KMS-11 (cell line): ENCODE data around the gene GLIS1.

Experiments
- H2AFZ ChIP-seq: fragments of 200-600 bp; sonication (generic); 2 replicates; pipeline ENCODE4 v1.6.1; 2016; ENCODE audit warnings: antibody characterized with exemption, mixed run types, low read depth
- H3K27ac ChIP-seq: fragments of 200-600 bp; sonication (generic); 2 replicates; pipeline ENCODE4 v1.6.1; 2016; ENCODE audit warnings: mild to moderate bottlenecking, mixed run types
- H3K27me3 ChIP-seq: fragments of 200-600 bp; sonication (generic); 2 replicates; pipeline ENCODE4 v1.6.1; 2017; ENCODE audit warnings: mild to moderate bottlenecking, low read depth, mixed run types, moderate library complexity; ENCODE audit not compliant: insufficient read depth
- H3K36me3 ChIP-seq: fragments of 200-600 bp; sonication (generic); 2 replicates; pipeline ENCODE4 v1.6.1; 2017; ENCODE audit warnings: mild to moderate bottlenecking, mixed run types; ENCODE audit not compliant: insufficient read depth
- H3K4me1 ChIP-seq: fragments of 200-600 bp; sonication (generic); 2 replicates; pipeline ENCODE4 v1.6.1; 2016; ENCODE audit warnings: mild to moderate bottlenecking, low read depth, mixed run types; ENCODE audit not compliant: poor library complexity, severe bottlenecking
- H3K4me2 ChIP-seq: fragments of 200-600 bp; sonication (generic); 2 replicates; pipeline ENCODE4 v1.7.0; 2016; ENCODE audit warnings: mild to moderate bottlenecking, mixed run types
- H3K4me3 ChIP-seq: fragments of 200-600 bp; sonication (generic); IDR thresholded peaks from 2 replicates; pipeline ENCODE4 v1.6.1; 2017; ENCODE audit warnings: low read depth, low read length, mixed read lengths; ENCODE audit not compliant: insufficient read depth
- H3K79me2 ChIP-seq: fragments of 200-600 bp; sonication (generic); 2 replicates; pipeline ENCODE4 v1.6.1; 2016; ENCODE audit warnings: low read depth, mixed run types; ENCODE audit not compliant: insufficient read depth
- H3K9ac ChIP-seq: fragments of 200-600 bp; sonication (generic); 2 replicates; pipeline ENCODE4 v1.6.1; 2016; ENCODE audit warnings: mild to moderate bottlenecking, mixed run types
- H4K20me1 ChIP-seq: fragments of 200-600 bp; sonication (generic); 2 replicates; pipeline ENCODE4 v1.6.1; 2016; ENCODE audit warnings: mild to moderate bottlenecking, mixed run types; ENCODE audit not compliant: insufficient read depth
- CTCF ChIP-seq: fragments of 200-600 bp; sonication (generic); conservative IDR thresholded peaks from 2 replicates; pipeline ENCODE4 v1.6.1; 2017; ENCODE audit warnings: low read depth, mild to moderate bottlenecking, antibody characterized with exemption, low read length, moderate library complexity, mixed read lengths

The GLIS1 gene

GRCh38 chr1:53644909-53645689 is 93.9 kb downstream of the GLIS1 start:
- H3K79me2 ChIP-seq, result no peaks in the 10 kb centered on the region
- peaks cover 3% of the 10 kb centered on the region for H3K4me1 ChIP-seq
- H2AFZ ChIP-seq, result no peak overlapping the region
- H3K27ac ChIP-seq, result no peak overlapping the region
- H3K4me3 ChIP-seq, result no peak overlapping the region
- H4K20me1 ChIP-seq, result no peaks in the 10 kb centered on the region
- no peak overlapping the region for H3K4me2 ChIP-seq
- no peak overlapping the region for H3K9ac ChIP-seq
- no peak for TF ChIP-seq CTCF
- H3K36me3 ChIP-seq, result no peaks in the 10 kb centered on the region
- H3K27me3 ChIP-seq, result no peaks in the 10 kb centered on the region

- TF ChIP-seq CTCF, result no peak
- Histone ChIP-seq H2AFZ (no peak overlapping the region), H3K79me2 (no peaks in the 10 kb centered on the region), H3K4me1 (peaks cover 9% of the 10 kb centered on the region), H3K4me2 (no peak overlapping the region), H3K9ac (no peak overlapping the region), H3K27ac (no peak overlapping the region), H3K4me3 (no peak overlapping the region), H4K20me1 (no peaks in the 10 kb centered on the region), H3K27me3 (no peaks in the 10 kb centered on the region), H3K36me3 (no peaks in the 10 kb centered on the region)
Measured at GRCh38 chr1:53644496-53644895, 94.5 kb downstream of the GLIS1 start.

DNA sequence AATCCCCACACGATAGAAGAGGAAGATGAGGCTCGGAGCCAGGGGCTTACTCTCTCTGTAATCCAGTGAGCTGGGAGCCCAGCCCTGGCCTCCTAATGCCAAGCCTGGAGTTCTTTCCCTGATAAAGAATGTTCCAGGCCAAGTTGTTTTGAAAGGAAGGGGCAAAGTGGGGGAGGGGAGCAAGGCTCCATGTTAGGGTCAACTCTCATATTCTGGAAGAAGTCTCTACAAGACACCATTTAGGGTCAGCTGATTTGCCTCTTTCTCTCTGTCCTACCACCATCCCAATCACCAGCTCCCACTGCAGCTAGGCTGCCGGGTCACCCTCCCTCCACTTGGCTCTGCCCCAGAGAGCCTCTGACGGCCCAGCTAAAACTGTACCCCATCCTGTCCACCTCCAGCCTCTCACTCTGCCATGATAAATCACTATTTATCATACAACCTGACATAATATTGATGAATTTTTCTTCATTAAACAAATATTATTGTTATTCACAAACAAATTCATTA is 95.0 kb downstream of the GLIS1 start:
- no peaks in the 10 kb centered on the region for H4K20me1 ChIP-seq
- H3K27ac ChIP-seq, result no peak overlapping the region
- no peaks in the 10 kb centered on the region for H3K36me3 ChIP-seq
- no peaks in the 10 kb centered on the region for H3K79me2 ChIP-seq
- H2AFZ ChIP-seq, result no peak overlapping the region
- TF ChIP-seq CTCF, result no peak
- H3K4me3 ChIP-seq, result no peak overlapping the region
- peaks cover 15% of the 10 kb centered on the region for H3K4me1 ChIP-seq
- H3K4me2 ChIP-seq, result no peak overlapping the region
- H3K9ac ChIP-seq, result no peak overlapping the region
- no peaks in the 10 kb centered on the region for H3K27me3 ChIP-seq

GRCh38 chr1:53643041-53643880 is 95.7 kb downstream of the GLIS1 start:
- Histone ChIP-seq H4K20me1 (no peaks in the 10 kb centered on the region), H3K27me3 (no peaks in the 10 kb centered on the region), H3K4me2 (no peak overlapping the region), H3K79me2 (no peaks in the 10 kb centered on the region), H3K36me3 (no peaks in the 10 kb centered on the region), H3K9ac (no peak overlapping the region), H3K4me3 (no peak overlapping the region), H2AFZ (no peak overlapping the region), H3K27ac (no peak overlapping the region), H3K4me1 (peaks cover 22% of the 10 kb centered on the region)
- no peak for TF ChIP-seq CTCF
